A204.1 (cell line): ENCODE data around the gene MYO7A.
"Not testable (repeated sequence)": the region's sequence is repeated elsewhere in the genome, so short reads cannot be mapped to it uniquely, and the experiment has no call there.

Experiments used
- FAIRE-seq: peaks from 2 replicates; lab custom pipeline; 2012; peaks lifted over from hg19 to GRCh38; lab: Jason Lieb, UNC

The MYO7A gene

DNA sequence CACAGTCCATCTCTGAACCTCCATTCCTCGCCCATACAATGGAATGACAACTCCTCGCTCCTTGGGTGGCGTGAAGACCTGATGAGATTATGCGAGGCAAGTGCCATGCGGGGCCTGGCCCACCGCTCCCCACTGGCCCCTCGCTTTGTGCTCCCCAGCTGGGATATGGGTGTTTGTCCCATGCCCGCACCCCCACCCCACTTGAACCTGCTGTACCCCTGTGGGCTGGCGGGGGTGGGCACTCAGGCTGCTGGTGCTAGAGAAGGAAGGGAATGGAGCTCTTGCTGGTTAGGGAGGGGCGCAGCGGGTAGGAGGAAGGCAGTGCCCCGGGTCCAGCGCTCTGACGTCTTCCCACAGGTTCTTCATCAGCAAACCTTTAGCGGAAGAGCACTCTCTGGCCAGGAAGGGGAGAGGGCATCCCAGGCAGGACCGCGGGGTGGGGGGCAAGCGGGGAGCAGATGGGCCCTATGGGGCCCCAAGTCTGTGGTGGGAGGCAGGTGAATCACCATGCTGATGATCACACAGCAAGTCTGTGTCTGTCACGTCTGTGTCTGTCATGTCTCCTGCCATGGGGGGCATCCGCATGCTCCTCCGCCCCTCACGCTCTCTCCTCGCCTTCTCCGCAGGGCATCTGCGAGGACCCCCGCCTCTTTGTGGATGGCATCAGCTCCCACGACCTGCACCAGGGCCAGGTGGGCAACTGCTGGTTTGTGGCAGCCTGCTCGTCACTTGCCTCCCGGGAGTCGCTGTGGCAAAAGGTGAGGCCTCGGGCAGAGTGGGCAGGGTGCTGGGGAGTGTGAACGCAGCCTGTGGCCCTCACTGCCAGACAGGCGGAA is 34.8 kb upstream of the MYO7A start:
- FAIRE-seq = no peak

DNA sequence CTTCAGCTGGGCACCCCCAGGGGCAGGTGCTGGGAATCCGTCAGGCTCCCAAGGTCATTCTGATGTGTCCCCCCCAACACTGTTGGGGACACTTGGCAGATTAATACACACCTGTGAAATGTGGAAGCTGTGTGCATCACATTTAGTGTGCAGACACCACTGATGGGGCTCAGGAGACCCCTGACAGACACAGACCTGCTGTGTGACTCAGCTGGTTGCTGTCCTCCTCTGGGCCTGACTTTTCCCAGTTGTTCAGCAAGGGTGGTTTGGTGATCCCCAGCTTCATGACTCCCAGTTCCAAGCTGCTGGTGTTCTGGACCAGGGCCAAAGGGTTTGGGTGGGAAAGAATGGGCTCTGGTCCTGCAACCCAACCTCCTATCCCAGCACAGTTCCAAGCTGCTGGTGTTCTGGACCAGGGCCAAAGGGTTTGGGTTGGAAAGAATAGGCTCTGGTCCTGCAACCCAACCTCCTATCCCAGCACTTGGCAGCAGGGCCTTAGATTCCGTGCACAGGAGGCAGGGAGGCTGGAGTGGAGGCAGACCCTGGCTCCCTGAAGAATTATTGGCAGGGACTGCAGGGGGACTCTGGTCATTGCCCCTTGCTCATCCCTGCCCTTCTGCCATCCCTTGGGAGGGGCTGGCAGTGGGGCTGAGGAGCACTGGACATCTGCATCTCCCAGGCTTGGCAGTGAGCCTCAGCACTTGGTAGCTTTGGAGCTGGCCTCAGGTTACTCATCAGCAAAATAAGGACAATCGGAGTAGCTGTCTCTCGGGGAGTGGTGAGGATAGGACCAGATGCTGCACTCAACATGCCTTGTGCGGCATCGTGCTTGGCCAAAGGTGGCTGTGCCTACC is 33.8 kb upstream of the MYO7A start:
- FAIRE-seq = no peak

DNA sequence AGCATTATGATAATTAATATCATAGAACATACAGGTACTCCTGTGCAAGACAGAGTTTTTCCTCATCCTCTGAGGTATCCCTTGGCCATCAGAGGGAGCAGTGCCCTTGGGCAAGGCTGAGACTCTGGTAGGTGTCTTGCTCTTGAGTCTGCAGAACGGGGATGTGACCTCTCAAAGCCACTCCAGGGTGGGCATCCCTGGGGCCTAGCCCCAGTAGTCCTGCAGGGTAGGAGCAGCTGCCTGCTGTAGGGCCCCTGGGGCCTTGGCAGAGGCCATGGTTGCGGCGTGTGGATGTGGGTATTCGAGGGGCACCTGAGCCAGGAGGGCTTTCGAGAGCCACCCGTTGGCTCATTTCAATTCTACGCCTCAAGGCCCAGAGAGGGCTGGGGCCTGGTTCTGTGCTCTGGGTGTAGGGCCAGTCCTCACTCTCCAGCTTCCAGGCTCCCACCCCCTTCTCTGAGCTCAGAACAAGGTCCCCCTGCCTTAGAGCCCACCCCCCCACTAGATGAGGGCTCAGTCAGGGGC is 33.1 kb upstream of the MYO7A start:
- no peak for FAIRE-seq

DNA sequence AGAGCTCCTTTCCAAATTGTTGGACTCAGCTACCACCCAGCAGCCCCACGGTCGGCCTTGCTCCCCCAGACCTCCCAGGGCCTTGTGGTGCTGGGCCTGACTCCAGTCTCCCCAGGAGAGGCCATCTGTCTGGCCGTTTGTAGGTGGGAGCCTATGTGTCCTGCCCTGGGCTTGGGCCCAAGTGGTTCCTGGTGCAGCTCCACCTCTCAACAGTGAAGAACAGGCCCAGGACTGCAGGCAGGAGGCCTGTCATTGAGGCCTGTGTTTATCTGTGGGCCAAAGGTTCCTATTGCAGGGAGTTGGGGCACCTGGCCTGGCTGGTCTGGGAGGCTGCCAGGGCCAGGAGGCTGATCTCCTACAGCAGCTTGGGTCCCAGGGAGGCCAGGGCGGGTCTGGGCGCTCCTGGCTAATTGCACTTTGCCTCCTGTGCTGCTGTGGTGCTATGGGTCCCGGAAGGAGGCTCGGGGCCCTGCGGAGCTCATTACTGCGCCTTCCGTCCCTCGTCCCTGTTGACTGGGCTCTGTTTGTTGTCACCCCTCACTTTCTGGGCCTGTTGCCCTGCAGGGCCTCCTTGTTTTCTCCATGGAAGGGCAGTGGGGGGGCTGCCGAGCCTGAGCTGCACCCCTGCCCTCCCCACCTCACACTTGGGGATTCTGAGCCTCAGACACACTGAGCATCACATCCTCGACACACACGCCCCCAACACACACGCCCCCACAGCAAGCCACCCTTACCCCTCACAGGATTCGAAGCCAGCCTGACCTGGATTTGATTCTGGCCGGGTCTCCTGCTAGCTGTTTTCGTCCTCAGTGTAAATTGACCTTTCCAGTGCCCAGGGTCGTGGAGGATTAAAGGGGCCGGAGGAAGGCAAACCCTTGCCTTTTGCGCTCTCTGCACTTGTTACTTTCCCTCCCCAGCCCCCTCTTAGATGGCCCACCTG is 32.2 kb upstream of the MYO7A start:
- FAIRE-seq = no peak

DNA sequence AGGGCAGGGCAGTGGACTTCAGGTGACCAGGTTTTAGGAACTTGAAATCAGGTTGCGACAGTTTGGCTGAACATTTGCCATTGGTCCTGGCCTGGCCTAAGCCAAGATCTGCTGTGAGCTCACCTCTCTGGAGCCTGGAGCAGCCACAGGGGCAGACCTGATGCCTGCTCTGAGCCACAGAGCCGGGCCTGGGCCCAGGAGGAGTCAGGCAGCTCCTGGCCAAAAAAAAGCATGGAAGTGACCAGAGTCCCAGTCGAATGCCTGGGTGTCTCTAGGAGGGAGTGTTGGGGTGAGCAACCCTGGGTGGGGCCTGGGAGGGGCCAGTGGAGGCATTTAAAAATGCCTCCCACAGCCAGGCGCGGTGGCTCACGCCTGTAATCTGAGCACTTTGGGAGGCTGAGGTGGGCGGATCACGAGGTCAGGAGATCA is 31.4 kb upstream of the MYO7A start:
- FAIRE-seq = no peak

DNA sequence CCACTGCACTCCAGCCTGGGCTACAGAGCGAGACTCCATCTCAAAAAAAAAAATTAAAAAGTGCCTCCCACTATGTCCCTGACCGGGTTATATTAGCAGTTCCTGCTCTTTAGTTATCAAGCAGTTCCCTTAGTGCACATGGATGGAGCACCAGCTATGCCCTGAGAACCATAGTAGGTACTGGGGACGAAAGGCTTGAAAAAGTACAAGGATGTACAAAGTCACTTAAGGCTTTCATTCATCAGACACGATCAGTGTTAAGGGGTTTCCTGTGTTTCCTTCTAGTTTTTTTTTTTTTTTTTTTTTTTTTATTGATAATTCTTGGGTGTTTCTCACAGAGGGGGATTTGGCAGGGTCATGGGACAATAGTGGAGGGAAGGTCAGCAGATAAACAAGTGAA is 30.9 kb upstream of the MYO7A start:
- not testable (repeated sequence) for FAIRE-seq

DNA sequence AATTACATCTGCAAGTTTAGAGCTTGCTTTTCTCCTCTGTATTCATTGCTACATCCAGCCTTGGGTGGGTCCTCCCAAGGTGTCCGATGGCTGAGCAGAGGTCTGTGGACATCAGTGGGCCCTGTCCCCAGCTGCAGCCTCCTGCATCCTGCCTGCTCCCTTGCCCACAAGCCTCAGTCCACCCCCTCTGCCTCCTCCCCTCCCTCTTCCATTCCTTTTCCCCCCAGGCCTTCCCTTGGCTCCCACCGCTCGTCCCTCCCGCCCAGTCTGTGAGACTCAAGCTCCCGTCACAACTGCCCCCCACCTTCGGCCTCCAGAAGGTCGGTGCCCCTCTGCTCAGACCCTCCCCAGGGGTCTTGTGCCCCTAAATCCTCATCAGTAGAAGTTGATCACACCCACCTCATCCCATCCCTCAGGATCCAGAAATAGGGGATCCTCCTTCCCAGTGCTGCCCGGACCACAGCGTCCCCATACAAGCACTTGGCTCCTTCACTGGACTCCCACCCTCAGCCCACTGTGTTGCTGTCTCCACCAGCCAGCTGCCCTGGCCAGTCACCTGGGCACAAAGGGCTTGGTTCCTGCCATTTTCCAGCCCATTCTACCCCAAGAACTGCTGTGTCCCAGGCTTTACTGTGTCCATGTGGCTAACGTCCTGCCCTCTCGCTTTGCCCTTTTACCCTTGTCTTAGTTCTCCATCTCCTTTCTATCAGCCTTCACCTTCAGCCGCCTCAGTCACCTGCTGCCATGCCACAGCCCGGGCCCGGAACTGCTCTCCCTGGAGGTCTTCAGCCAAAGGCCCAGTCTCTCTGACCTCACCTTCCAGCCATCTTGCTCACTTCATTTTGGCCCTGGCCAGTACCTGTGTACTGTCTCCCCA is 27.6 kb upstream of the MYO7A start:
- FAIRE-seq = no peak

DNA sequence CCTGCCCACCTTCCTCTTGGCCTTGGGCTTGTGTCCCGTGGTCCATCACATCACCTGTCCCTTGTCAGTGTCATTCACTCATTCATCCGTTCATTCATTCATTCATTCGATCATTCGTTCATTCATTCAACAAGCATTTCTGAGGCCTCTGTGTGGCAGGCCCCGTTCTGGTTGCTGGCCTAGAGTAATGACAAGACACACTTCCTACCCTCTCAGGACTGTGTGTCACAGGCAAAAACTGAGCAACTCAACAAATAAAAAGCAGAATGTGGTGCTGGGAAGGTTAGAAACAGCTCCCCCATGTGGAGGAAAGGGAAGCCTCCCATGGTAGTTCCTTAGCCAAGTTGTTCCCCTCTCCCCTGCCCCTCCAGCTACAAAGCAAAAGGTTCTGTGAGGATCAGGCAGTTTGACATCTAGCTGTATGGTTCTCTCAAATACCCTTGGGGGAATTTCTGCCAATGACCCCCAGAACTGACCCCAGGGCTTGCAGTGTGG is 27.0 kb upstream of the MYO7A start:
- FAIRE-seq = no peak

DNA sequence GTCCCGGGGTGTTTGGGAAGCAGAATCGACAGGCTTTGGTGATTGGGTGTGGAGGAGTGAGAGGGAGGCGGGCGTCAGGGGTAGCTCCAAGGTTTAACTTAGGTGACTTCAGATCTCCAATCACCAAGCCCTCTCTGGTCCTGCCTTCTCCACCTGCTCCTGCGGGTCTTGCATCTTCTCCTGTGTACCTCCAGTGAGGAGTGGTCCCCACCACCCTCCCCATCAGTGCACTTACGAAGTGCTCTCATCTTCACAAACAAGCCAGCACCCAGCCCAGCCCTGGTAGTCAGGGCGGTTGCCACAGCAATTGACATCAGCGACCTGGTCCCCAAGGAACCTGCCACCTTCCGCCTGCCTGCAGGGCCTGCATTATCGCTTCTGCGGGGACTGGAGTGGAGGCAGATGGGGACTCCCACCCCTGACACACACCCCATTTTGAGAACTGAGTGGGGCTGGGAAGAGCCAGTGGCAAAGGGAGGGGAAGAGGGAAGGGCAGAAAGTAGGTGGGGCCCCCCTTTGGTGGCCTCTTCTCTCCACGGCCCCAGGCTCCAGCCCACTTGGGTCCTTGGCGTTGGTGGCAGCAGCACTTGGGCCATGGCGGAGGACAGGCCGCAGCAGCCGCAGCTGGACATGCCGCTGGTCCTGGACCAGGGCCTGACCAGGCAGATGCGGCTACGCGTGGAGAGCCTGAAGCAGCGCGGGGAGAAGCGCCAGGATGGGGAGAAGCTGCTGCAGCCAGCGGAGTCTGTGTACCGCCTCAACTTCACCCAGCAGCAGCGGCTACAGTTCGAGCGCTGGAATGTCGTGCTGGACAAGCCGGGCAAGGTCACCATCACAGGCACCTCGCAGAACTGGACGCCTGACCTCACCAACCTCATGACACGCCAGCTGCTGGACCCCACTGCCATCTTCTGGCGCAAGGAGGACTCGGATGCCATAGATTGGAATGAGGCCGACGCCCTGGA is 25.5 kb upstream of the MYO7A start, which contains the start of gene OMP:
Gene OMP, plus strand, starts transcription at position 595 of the 965 bp plus-strand sequence. Its CDS starts 0 bp downstream, at position 595.
- FAIRE-seq = no peak

DNA sequence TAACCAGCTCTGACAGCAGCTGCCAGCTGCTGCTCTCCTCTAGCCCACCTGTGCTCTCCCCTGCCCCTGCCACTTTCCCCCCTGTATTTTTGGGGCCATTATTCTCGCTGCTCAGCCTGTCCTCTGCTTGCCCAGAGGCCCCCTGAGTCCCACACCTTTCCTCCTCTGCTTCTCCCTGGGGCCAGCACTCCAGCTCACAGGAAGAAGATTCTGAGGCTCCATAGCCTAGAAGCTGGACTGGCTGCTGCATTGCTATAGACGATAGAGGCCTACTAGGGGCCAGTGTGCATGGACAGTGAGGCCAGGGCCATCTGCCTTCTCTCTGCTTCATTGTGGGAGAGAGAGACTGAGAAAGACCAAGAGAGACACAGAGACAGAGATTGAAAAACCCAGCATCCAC is 24.7 kb upstream of the MYO7A start:
- no peak for FAIRE-seq

DNA sequence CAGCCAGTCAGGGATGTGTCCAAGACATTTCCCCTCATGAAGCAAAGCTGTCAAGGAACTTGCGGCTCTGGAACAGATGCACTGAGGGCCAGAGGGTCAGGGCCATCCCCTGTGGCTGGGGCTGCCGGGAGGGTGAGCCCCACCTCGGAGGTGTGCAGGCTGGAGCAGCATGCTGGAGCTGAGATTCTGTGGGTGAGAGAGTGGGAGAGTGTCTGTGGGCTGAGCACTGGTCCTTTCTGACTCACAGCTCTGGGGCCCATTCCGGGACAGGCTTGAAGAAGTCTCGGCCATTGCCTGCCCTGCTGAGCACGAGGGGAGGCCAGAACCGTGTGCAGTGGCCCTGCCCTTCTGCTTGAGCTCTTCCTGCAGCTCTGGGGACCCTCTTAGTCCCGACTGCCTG is 23.3 kb upstream of the MYO7A start:
- FAIRE-seq = no peak

DNA sequence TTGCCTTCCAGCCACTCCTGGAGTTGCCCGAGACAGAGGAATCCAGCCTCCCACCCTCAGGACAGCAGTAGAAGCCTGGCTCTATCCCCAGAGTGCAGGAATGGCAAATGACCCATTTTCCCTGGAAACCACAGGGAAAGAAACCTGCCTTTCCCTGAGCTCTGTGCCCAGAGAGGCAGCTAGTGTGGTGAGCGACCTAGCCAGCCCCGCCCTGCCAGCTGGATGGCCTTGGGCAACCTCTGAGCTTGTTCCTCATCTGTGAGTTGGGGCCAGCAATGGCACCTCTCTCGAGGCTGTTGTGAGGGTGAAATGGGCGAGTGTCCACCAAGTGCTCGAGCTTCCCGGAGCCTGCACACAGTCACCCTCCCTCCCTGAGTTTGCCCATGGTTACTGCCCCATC is 21.7 kb upstream of the MYO7A start:
- FAIRE-seq = no peak

DNA sequence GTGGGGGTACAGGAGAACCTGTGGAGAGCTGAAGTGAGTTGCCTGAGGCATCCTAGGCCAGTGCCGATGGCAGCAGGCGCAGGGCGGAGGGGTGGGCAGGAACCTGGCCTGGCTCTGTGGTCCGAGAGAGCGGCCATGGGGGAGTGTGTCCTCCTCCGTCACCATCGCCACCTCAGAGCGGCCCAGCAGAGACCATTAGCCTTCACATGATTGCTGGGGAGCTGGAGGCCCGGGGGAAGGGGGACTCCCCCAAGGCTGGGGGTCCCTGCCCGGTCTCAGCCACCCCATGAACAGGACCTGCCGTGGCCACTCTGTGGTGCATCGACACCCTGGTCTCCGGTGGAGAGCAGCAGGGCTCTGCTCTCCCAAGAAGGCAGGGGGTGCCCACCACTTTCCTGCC is 21.3 kb upstream of the MYO7A start:
- FAIRE-seq = no peak

DNA sequence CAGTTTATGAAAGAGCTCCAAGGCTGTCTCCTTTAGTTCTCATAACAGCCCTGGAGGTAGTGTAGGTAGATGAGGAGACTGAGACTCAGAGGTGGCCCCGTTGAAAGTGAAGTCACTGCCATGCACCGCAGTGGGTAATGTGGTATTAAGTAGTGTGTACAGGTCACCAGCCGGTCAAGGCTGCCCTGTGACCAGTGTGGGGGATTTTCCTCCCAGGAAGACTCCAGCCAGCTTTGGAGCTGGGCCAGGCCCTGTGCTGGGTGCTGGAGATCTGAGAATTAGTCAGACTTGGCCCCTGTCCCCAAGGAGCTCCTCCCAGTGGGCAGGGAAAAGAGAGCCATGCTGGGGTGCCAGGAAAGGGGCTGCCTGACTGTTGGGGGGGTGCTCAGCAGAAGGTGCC is 20.1 kb upstream of the MYO7A start:
- FAIRE-seq = no peak

DNA sequence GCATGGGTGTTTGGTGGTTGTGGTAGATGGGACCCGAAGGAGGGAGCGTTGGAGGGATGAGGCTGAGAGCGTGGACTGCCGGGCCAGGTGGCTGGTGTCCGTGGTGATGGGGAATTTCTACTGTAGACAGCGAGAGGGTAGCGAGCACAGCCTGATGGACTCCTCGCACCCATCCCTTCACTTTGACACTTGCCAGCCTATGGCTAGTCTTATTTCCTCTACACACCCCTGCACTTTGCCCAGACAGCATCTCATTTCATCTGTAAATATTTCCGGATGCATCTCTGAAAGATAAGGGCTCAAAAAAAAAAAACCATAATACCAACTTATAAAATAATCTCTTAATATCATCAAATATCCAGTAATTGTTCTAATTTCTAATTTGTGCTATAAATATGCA is 19.6 kb upstream of the MYO7A start:
- FAIRE-seq = no peak

DNA sequence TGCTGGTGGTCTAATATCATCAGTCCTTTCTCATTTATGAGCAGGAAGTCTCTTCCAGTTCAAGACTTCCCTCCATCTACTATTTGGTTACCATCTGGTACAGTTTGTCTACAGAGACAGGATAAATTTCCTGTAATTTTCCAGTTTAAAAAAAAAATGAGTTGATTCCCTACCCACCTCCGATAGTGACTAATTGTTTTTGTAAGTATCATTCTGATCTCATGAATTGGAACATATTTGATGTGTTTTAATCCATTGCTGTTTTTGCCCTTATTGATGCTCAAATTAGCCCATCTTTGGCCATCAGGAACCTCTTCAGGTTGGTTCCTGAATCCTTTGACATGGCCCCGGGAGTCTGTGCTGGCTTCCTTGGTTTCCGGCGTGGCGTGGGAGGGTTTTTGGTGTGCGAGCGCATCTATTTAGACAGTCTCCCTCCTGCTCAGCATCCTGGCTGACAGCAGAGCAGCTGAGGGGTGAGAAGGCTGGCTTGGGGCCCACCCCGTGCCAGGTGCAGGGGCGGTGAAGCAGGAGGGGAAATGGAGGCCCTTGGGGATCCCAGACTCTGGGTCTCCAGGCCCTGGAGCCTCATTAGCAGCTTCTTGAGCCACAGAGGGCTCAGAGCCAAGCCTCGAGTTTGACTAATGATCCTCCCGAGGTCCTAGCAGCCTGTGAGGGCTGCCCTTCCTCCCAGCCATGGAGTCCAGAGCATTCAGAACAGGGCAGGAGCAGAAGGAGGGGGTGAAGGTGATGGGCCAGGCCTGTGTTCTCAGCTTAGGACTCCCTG is 18.6 kb upstream of the MYO7A start:
- FAIRE-seq = no peak

DNA sequence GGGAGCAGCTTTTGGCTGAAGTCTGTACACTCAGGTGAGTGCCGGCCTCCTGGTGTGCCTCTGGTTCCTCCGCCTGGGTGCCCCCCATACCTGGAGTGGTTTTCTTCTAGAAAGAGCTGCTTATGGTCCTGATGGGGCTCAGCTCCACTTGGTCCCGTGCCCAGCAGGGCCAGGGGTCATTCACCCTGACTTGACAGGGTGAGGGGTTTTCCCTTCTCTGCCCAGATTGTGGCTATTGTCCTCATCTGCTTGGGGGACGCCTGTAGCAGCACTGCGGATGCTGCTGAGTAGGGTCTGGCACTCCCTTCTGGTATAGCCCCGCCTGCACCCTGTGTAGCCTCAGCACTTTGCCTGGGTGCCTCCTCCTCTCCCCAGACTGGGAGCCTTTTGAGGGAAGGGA is 17.2 kb upstream of the MYO7A start:
- FAIRE-seq = no peak

DNA sequence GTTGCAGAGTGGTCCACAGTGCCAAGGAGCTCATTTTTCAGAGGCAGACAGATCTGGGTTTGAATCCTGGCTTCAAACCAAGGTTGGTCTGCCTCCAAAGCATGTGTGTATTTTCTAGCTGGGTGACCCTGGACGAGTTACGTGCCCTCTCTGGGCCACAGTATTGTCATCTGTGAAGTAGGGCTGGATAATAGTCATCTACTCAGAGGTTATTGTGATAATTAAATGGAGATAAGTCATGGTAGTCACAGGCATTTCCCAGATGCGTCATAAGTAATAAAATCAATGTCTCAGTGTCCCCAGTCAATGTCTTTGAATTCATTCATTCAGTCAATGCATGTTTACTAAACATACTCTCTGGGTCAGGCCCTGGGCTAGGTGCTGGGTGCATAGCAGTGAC is 16.8 kb upstream of the MYO7A start:
- no peak for FAIRE-seq

DNA sequence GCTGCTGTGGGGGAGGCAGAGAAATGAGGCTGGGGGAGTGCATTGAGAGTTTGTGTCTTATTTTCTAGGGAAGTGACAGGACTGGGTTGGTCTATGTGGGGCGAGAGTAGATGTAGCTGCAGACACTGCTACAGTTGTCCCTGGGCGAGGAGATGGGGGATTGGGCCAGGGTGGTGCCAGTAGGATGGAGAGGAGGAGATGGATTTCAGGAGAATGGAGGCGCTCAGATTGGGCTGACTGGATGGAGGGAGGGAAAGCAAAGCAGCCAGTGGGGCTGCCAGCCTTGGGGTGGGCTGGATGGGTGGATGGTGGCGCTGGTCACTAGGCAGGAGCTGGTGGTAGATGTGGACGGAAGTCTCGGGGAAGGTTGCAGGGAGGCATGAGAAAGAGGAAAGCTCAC is 16.1 kb upstream of the MYO7A start:
- FAIRE-seq = no peak
